KMS-11 (cell line): ENCODE results near the gene BRCA2.

Experiments used
- H2AFZ ChIP-seq: fragments of 200-600 bp; sonication (generic); 2 replicates; pipeline ENCODE4 v1.6.1; 2016; ENCODE audit warnings: antibody characterized with exemption, mixed run types, low read depth
- H3K27ac ChIP-seq: fragments of 200-600 bp; sonication (generic); 2 replicates; pipeline ENCODE4 v1.6.1; 2016; ENCODE audit warnings: mild to moderate bottlenecking, mixed run types
- H3K27me3 ChIP-seq: fragments of 200-600 bp; sonication (generic); 2 replicates; pipeline ENCODE4 v1.6.1; 2017; ENCODE audit warnings: mild to moderate bottlenecking, low read depth, mixed run types, moderate library complexity; ENCODE audit not compliant: insufficient read depth
- H3K36me3 ChIP-seq: fragments of 200-600 bp; sonication (generic); 2 replicates; pipeline ENCODE4 v1.6.1; 2017; ENCODE audit warnings: mild to moderate bottlenecking, mixed run types; ENCODE audit not compliant: insufficient read depth
- H3K4me1 ChIP-seq: fragments of 200-600 bp; sonication (generic); 2 replicates; pipeline ENCODE4 v1.6.1; 2016; ENCODE audit warnings: mild to moderate bottlenecking, low read depth, mixed run types; ENCODE audit not compliant: poor library complexity, severe bottlenecking
- H3K4me2 ChIP-seq: fragments of 200-600 bp; sonication (generic); 2 replicates; pipeline ENCODE4 v1.7.0; 2016; ENCODE audit warnings: mild to moderate bottlenecking, mixed run types
- H3K4me3 ChIP-seq: fragments of 200-600 bp; sonication (generic); IDR thresholded peaks from 2 replicates; pipeline ENCODE4 v1.6.1; 2017; ENCODE audit warnings: low read depth, low read length, mixed read lengths; ENCODE audit not compliant: insufficient read depth
- H3K79me2 ChIP-seq: fragments of 200-600 bp; sonication (generic); 2 replicates; pipeline ENCODE4 v1.6.1; 2016; ENCODE audit warnings: low read depth, mixed run types; ENCODE audit not compliant: insufficient read depth
- H3K9ac ChIP-seq: fragments of 200-600 bp; sonication (generic); 2 replicates; pipeline ENCODE4 v1.6.1; 2016; ENCODE audit warnings: mild to moderate bottlenecking, mixed run types
- H4K20me1 ChIP-seq: fragments of 200-600 bp; sonication (generic); 2 replicates; pipeline ENCODE4 v1.6.1; 2016; ENCODE audit warnings: mild to moderate bottlenecking, mixed run types; ENCODE audit not compliant: insufficient read depth
- CTCF ChIP-seq: fragments of 200-600 bp; sonication (generic); conservative IDR thresholded peaks from 2 replicates; pipeline ENCODE4 v1.6.1; 2017; ENCODE audit warnings: low read depth, mild to moderate bottlenecking, antibody characterized with exemption, low read length, moderate library complexity, mixed read lengths

Gene BRCA2

GRCh38 chr13:32423592-32423991 is 108.3 kb downstream of the BRCA2 start:
- Histone ChIP-seq H3K4me3 (no peak overlapping the region), H3K27me3 (no peaks in the 10 kb centered on the region), H3K36me3 (no peaks in the 10 kb centered on the region), H3K4me1 (peaks cover 13% of the 10 kb centered on the region), H2AFZ (no peak overlapping the region), H4K20me1 (no peaks in the 10 kb centered on the region), H3K79me2 (peaks cover 38% of the 10 kb centered on the region), H3K4me2 (no peak overlapping the region), H3K27ac (no peak overlapping the region), H3K9ac (no peak overlapping the region)
- TF ChIP-seq CTCF, result no peak

GRCh38 chr13:32425158-32425557 is 109.8 kb downstream of the BRCA2 start:
- peaks cover 38% of the 10 kb centered on the region for H3K79me2 ChIP-seq
- peak overlapping the region; percentile 86; the same call in 1 of the 2 replicates for H3K27ac ChIP-seq

GRCh38 chr13:32426191-32426989 is 111.1 kb downstream of the BRCA2 start:
- H3K4me1 ChIP-seq, result peaks cover 34% of the 10 kb centered on the region
- H3K4me3 ChIP-seq, result no peak overlapping the region
- peak overlapping the region; percentile 75 for H2AFZ ChIP-seq
- peaks cover 38% of the 10 kb centered on the region for H3K79me2 ChIP-seq
- H3K36me3 ChIP-seq, result no peaks in the 10 kb centered on the region
- no peaks in the 10 kb centered on the region for H3K27me3 ChIP-seq
- H3K9ac ChIP-seq, result peak overlapping the region; percentile 74
- H3K27ac ChIP-seq, result peak overlapping the region; percentile 86
- no peak for TF ChIP-seq CTCF
- H3K4me2 ChIP-seq, result peak overlapping the region; percentile 92
- H4K20me1 ChIP-seq, result no peaks in the 10 kb centered on the region

More at GRCh38 chr13:32425158-32425557, 109.8 kb downstream of the BRCA2 start:
- Histone ChIP-seq H3K9ac (no peak overlapping the region; the same call in 1 of the 2 replicates), H3K4me3 (no peak overlapping the region), H4K20me1 (no peaks in the 10 kb centered on the region), H3K4me2 (peak overlapping the region; percentile 92; the same call in 1 of the 2 replicates), H3K27me3 (no peaks in the 10 kb centered on the region), H3K36me3 (no peaks in the 10 kb centered on the region), H3K4me1 (peaks cover 28% of the 10 kb centered on the region), H2AFZ (no peak overlapping the region)
- no peak for TF ChIP-seq CTCF

GRCh38 chr13:32426990-32427851 is 111.9 kb downstream of the BRCA2 start:
- H3K27me3 ChIP-seq, result no peaks in the 10 kb centered on the region
- peaks cover 38% of the 10 kb centered on the region for H3K79me2 ChIP-seq
- H3K4me1 ChIP-seq, result peaks cover 34% of the 10 kb centered on the region
- peak overlapping the region; percentile 86 for H3K27ac ChIP-seq
- no peak overlapping the region for H3K4me3 ChIP-seq
- H3K4me2 ChIP-seq, result peak overlapping the region; percentile 92
- no peaks in the 10 kb centered on the region for H3K36me3 ChIP-seq
- peak overlapping the region; percentile 75 for H2AFZ ChIP-seq
- H3K9ac ChIP-seq, result peak overlapping the region; percentile 74
- TF ChIP-seq CTCF, result no peak
- no peaks in the 10 kb centered on the region for H4K20me1 ChIP-seq
